ENCODE data around the gene ZNF584. TPM values are rescaled to one million over a fixed set of nuclear protein-coding genes. Genes with fewer than 3 reads are reported as not detected.

The ZNF584 gene
- total RNA-seq, 2 experiments from 2014 or later, result 9.8 to 10.4 TPM

DNA sequence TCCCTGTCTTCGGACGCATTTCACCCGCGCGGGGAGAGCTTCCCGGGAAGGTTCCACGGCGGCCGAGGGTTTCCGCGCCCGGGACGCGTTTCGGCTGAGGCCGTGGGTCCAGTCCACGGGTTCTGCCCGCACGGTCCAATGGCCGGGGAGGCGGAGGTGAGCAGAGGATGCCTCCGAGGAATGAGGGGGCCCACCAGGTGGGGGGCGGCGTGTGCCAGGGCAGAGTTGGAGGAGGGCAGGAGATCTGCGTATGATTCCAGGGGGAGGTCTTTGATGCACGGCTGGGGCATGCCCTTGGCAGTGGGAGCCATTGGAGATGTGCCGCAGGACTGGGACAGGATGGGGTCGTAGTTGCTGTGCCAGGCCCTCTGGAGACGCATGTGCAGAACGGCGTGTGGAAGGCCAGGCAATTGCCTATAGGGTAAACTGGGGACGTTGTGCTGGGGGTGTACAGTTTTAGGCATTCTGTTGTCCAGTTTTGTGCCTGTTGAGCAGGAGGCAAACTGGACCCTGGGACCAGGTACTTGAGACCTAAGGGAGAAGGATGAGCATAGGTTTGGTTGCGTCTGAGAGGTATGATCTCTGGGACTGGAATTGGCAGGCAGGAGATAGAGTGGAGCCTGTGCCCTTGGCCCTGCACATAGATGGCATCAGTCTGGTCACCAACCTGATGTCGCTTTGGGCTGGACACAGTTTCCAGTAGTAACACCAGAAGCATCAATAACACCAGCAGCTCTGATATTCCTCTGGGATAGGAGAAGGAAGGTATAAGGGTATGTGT lies 751 bp downstream of the ZNF584 start:
- intact Hi-C loops (cut with micrococcal nuclease; ENCODE audit: unreplicated experiment), result loop anchor here (2.0 to 5.0 kb wide), 3 partner anchors 58 to 226 kb away; partner anchors contain the start of genes ZNF274, ZNF324 and ZSCAN22
- no peak for DNase-seq (ENCODE audit: low spot score)
- Histone ChIP-seq H3K9me2 (ENCODE audit: insufficient read depth, low read length) (no peaks in the 10 kb centered on the region), H3K27ac (ENCODE audit: low read depth, low read length, poor library complexity, severe bottlenecking) (no peak overlapping the region), H3K4me1 (ENCODE audit: insufficient read depth, low read length, poor library complexity, severe bottlenecking) (peaks cover 20% of the 10 kb centered on the region), H3K4me3 (ENCODE audit: low read depth, low read length, poor library complexity, severe bottlenecking) (peak overlapping the region; percentile 83), H4K20me1 (ENCODE audit: insufficient read depth, low read length) (no peaks in the 10 kb centered on the region), H3K36me3 (ENCODE audit: insufficient read depth, low read length) (no peaks in the 10 kb centered on the region), H3K4me2 (ENCODE audit: low read length) (peak overlapping the region; percentile 91), H3K79me2 (ENCODE audit: insufficient read depth, low read depth, low read length) (peaks cover 12% of the 10 kb centered on the region; the same call in 1 of the 2 replicates), H3K9me3 (ENCODE audit: low read length) (no peaks in the 10 kb centered on the region), H2AFZ (ENCODE audit: low read length) (peak overlapping the region; percentile 63)
- ChIA-PET CTCF (ENCODE audit: unreplicated experiment) (no interaction called here), POLR2A (interaction anchor here (0.8 kb wide), 1 partner anchor 56 kb away, joined by 3 read pairs; no protein-coding TSS in a partner anchor)
- TF ChIP-seq CTCF (conservative IDR thresholded peaks at IDR 0.05; ENCODE audit: low read length) (no peak), EZH2phosphoT487 (IDR thresholded peaks at IDR 0.05; ENCODE audit: borderline replicate concordance, low read depth, low read length) (no peak)
- no TSS peak for BruUV-seq (replicated peaks)

DNA sequence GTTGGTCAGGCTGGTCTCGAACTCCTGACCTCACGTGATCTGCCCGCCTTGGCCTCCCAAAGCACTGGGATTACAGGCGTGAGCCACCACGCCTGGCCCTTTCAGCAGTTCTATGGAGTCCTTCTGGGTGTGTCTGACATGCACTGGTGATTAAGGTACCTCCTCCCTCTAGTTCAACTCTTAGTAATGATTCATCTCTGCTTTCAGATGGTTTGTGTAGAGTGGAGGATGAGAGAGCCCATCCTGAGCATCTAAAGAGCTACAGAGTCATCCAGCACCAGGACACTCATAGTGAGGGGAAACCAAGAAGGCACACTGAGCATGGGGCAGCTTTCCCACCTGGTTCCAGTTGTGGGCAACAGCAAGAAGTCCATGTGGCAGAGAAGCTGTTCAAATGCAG lies 8.2 kb downstream of the ZNF584 start:
- Histone ChIP-seq H4K20me1 (ENCODE audit: insufficient read depth, low read length) (no peaks in the 10 kb centered on the region), H3K4me2 (ENCODE audit: low read length) (no peak overlapping the region), H3K4me3 (ENCODE audit: low read depth, low read length, poor library complexity, severe bottlenecking) (no peak overlapping the region), H3K4me1 (ENCODE audit: insufficient read depth, low read length, poor library complexity, severe bottlenecking) (no peaks in the 10 kb centered on the region), H3K79me2 (ENCODE audit: insufficient read depth, low read depth, low read length) (no peaks in the 10 kb centered on the region), H2AFZ (ENCODE audit: low read length) (no peak overlapping the region), H3K9me2 (ENCODE audit: insufficient read depth, low read length) (no peaks in the 10 kb centered on the region), H3K36me3 (ENCODE audit: insufficient read depth, low read length) (peaks cover 46% of the 10 kb centered on the region), H3K9me3 (ENCODE audit: low read length) (no peaks in the 10 kb centered on the region), H3K27ac (ENCODE audit: low read depth, low read length, poor library complexity, severe bottlenecking) (no peak overlapping the region)
- intact Hi-C loops (cut with micrococcal nuclease; ENCODE audit: unreplicated experiment), result no loop called here
- DNase-seq (ENCODE audit: low spot score), result no peak
- ChIA-PET POLR2A (no interaction called here), CTCF (ENCODE audit: unreplicated experiment) (no interaction called here)
- TF ChIP-seq EZH2phosphoT487 (IDR thresholded peaks at IDR 0.05; ENCODE audit: borderline replicate concordance, low read depth, low read length), result no peak
- TF ChIP-seq CTCF (conservative IDR thresholded peaks at IDR 0.05; ENCODE audit: low read length), result no peak
- BruUV-seq (replicated peaks), result no TSS peak

DNA sequence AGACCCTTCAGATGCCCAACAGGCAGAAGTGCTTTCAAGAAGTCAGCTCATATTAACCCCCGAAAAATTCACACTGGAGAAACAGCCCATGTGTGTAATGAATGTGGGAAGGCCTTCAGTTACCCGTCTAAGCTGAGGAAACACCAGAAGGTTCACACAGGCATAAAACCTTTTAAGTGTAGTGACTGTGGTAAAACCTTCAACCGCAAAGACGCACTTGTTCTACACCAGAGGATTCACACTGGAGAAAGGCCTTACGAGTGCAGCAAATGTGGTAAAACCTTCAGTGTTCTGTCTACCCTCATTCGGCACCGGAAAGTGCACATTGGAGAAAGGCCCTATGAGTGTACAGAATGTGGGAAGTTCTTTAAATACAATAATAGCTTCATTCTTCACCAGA lies 8.6 kb downstream of the ZNF584 start:
- TF ChIP-seq EZH2phosphoT487 (IDR thresholded peaks at IDR 0.05; ENCODE audit: borderline replicate concordance, low read depth, low read length) (no peak), CTCF (conservative IDR thresholded peaks at IDR 0.05; ENCODE audit: low read length) (no peak)
- POLR2A ChIA-PET, result no interaction called here
- CTCF ChIA-PET (ENCODE audit: unreplicated experiment), result no interaction called here
- H2AFZ ChIP-seq (ENCODE audit: low read length), result no peak overlapping the region
- no peaks in the 10 kb centered on the region for H4K20me1 ChIP-seq (ENCODE audit: insufficient read depth, low read length)
- no TSS peak for BruUV-seq (replicated peaks)
- peaks cover 46% of the 10 kb centered on the region for H3K36me3 ChIP-seq (ENCODE audit: insufficient read depth, low read length)
- H3K4me1 ChIP-seq (ENCODE audit: insufficient read depth, low read length, poor library complexity, severe bottlenecking), result no peaks in the 10 kb centered on the region
- H3K4me2 ChIP-seq (ENCODE audit: low read length), result no peak overlapping the region
- H3K9me2 ChIP-seq (ENCODE audit: insufficient read depth, low read length), result no peaks in the 10 kb centered on the region
- H3K27ac ChIP-seq (ENCODE audit: low read depth, low read length, poor library complexity, severe bottlenecking), result no peak overlapping the region
- H3K79me2 ChIP-seq (ENCODE audit: insufficient read depth, low read depth, low read length), result no peaks in the 10 kb centered on the region
- DNase-seq (ENCODE audit: low spot score), result no peak
- intact Hi-C loops (cut with micrococcal nuclease; ENCODE audit: unreplicated experiment), result no loop called here
- no peaks in the 10 kb centered on the region for H3K9me3 ChIP-seq (ENCODE audit: low read length)
- H3K4me3 ChIP-seq (ENCODE audit: low read depth, low read length, poor library complexity, severe bottlenecking), result no peak overlapping the region

Measured in OCI-LY7 (cell line).